Measurements from ENCODE around the gene KRT76. TPM values are rescaled to one million over a fixed set of nuclear protein-coding genes. Genes with fewer than 3 reads are reported as not detected.

The KRT76 gene
- polyA plus RNA-seq, 1 of the 3 experiments (the other 2 are of a cell fraction), result not detected

GRCh38 chr12:52730793-52731192, 46.4 kb downstream of the KRT76 start:
- Histone ChIP-seq H3K9me2 (no peaks in the 10 kb centered on the region), H3K4me2 (no peak overlapping the region), H4K20me1 (ENCODE audit: insufficient read depth) (no peaks in the 10 kb centered on the region), H3K9ac (no peak overlapping the region), H3K4me3 (ENCODE audit: low read depth in 2 of 2, low read length in 1 of 2) (no peak overlapping the region), H3K27me3 (ENCODE audit: insufficient read depth) (peaks cover 32% of the 10 kb centered on the region), H3K27ac (ENCODE audit: low read depth in 2 of 2, low read length in 1 of 2) (no peak overlapping the region), H2AFZ (ENCODE audit: low read depth) (no peak overlapping the region), H3K4me1 (ENCODE audit: control insufficient read depth in 1 of 2, insufficient read depth in 2 of 2, low read depth in 1 of 2, low read length in 1 of 2) (no peaks in the 10 kb centered on the region), H3K9me3 (no peaks in the 10 kb centered on the region), H3K36me3 (replicated peaks in 1 of 2; ENCODE audit: control insufficient read depth in 1 of 2, insufficient read depth in 2 of 2, low read length in 1 of 2) (no peaks in the 10 kb centered on the region), H3K79me2 (ENCODE audit: insufficient read depth) (no peaks in the 10 kb centered on the region), H3F3A (replicated peaks; ENCODE audit: insufficient read depth) (no peaks in the 10 kb centered on the region)
- TF ChIP-seq SIN3A (IDR thresholded peaks at IDR 0.05; ENCODE audit: borderline replicate concordance, low read depth, low read length) (no peak), FOXM1 (IDR thresholded peaks at IDR 0.05; ENCODE audit: low read depth) (no peak), NFIC (IDR thresholded peaks at IDR 0.05; ENCODE audit: borderline replicate concordance) (no peak), GATA2 (CRISPR knock-in tag; IDR thresholded peaks at IDR 0.05) (no peak), MEF2A (IDR thresholded peaks at IDR 0.05; ENCODE audit: borderline replicate concordance, low read depth) (no peak), TAF1 (IDR thresholded peaks at IDR 0.05; ENCODE audit: borderline replicate concordance, low read depth, low read length) (no peak), JUND (IDR thresholded peaks at IDR 0.05) (no peak), TEAD4 (IDR thresholded peaks at IDR 0.05; ENCODE audit: borderline replicate concordance, insufficient read depth) (no peak), CTCF (IDR thresholded peaks at IDR 0.05) (no peak)
- DNase-seq, result no peak
- WGBS (ENCODE audit: low lambda C conversion rate), result 2% methylated on average over 2 of the region's 2 CpGs
- ChIA-PET CTCF (no interaction called here), POLR2A (no interaction called here)

GRCh38 chr12:52730383-52730782, 46.8 kb downstream of the KRT76 start:
- 27% methylated on average over 13 of the region's 13 CpGs for WGBS (ENCODE audit: low lambda C conversion rate)
- Histone ChIP-seq H3F3A (replicated peaks; ENCODE audit: insufficient read depth) (no peaks in the 10 kb centered on the region), H3K4me2 (no peak overlapping the region), H3K79me2 (ENCODE audit: insufficient read depth) (no peaks in the 10 kb centered on the region), H3K4me3 (ENCODE audit: low read depth in 2 of 2, low read length in 1 of 2) (no peak overlapping the region), H3K27me3 (ENCODE audit: insufficient read depth) (peaks cover 34% of the 10 kb centered on the region), H3K27ac (ENCODE audit: low read depth in 2 of 2, low read length in 1 of 2) (no peak overlapping the region), H3K4me1 (ENCODE audit: control insufficient read depth in 1 of 2, insufficient read depth in 2 of 2, low read depth in 1 of 2, low read length in 1 of 2) (no peaks in the 10 kb centered on the region), H3K9ac (no peak overlapping the region), H3K36me3 (replicated peaks in 1 of 2; ENCODE audit: control insufficient read depth in 1 of 2, insufficient read depth in 2 of 2, low read length in 1 of 2) (no peaks in the 10 kb centered on the region), H3K9me3 (no peaks in the 10 kb centered on the region), H3K9me2 (no peaks in the 10 kb centered on the region), H4K20me1 (ENCODE audit: insufficient read depth) (no peaks in the 10 kb centered on the region), H2AFZ (ENCODE audit: low read depth) (no peak overlapping the region)
- TF ChIP-seq ELF1 (IDR thresholded peaks at IDR 0.05) (no peak), REST (IDR thresholded peaks at IDR 0.05; ENCODE audit: low read depth, low read length) (no peak), EP300 (IDR thresholded peaks at IDR 0.05; ENCODE audit: borderline replicate concordance in 1 of 2, low read depth in 1 of 2, low read length in 1 of 2) (no peak), RFX5 (IDR thresholded peaks at IDR 0.05; ENCODE audit: low read length) (no peak)
- CTCF ChIA-PET, result no interaction called here
- POLR2A ChIA-PET, result no interaction called here
- no peak for DNase-seq

All from SK-N-SH (cell line).